Amniotic stem cell (primary cell): ENCODE data around the gene PRKCA.
"Not testable (repeated sequence)": the region's sequence is repeated elsewhere in the genome, so short reads cannot be mapped to it uniquely, and the experiment has no call there.

Experiments used
- DNase-seq: peaks from one replicate; lab custom pipeline; 2025; lab: John Stamatoyannopoulos, UW

Gene PRKCA

GRCh38 chr17:66466106-66466820 lies 163.8 kb downstream of the PRKCA start:
- no peak for DNase-seq

- peak; percentile 94 for DNase-seq
Observed at GRCh38 chr17:66466840-66467367, 164.5 kb downstream of the PRKCA start.

GRCh38 chr17:66467766-66468165 lies 165.4 kb downstream of the PRKCA start:
- DNase-seq = no peak

GRCh38 chr17:66468241-66469087 lies 166.1 kb downstream of the PRKCA start:
- no peak for DNase-seq

- no peak for DNase-seq
Observed at GRCh38 chr17:66469088-66469442, 166.7 kb downstream of the PRKCA start.

GRCh38 chr17:66469461-66469860 lies 167.0 kb downstream of the PRKCA start:
- no peak for DNase-seq

- DNase-seq = no peak
Observed at GRCh38 chr17:66469890-66470289, 167.5 kb downstream of the PRKCA start.

GRCh38 chr17:66472123-66472522 lies 169.7 kb downstream of the PRKCA start:
- DNase-seq = no peak

GRCh38 chr17:66474258-66474657 lies 171.8 kb downstream of the PRKCA start:
- DNase-seq = no peak

GRCh38 chr17:66474806-66475497 lies 172.5 kb downstream of the PRKCA start:
- no peak for DNase-seq

GRCh38 chr17:66476014-66476413 lies 173.6 kb downstream of the PRKCA start:
- DNase-seq = no peak

- no peak for DNase-seq
Observed at GRCh38 chr17:66477615-66478283, 175.3 kb downstream of the PRKCA start.

- not testable (repeated sequence) for DNase-seq
Observed at GRCh38 chr17:66479230-66479889, 176.9 kb downstream of the PRKCA start.

GRCh38 chr17:66480243-66480642 lies 177.8 kb downstream of the PRKCA start:
- DNase-seq = no peak

- DNase-seq = no peak
Observed at GRCh38 chr17:66480802-66481201, 178.4 kb downstream of the PRKCA start.

GRCh38 chr17:66481271-66481670 lies 178.9 kb downstream of the PRKCA start:
- no peak for DNase-seq

- no peak for DNase-seq
Observed at GRCh38 chr17:66483906-66484305, 181.5 kb downstream of the PRKCA start.

GRCh38 chr17:66485309-66485947 lies 183.0 kb downstream of the PRKCA start:
- no peak for DNase-seq

- DNase-seq = no peak
Observed at GRCh38 chr17:66487121-66487520, 184.7 kb downstream of the PRKCA start.

- DNase-seq = no peak
Observed at GRCh38 chr17:66487981-66488468, 185.6 kb downstream of the PRKCA start.

GRCh38 chr17:66488864-66489263 lies 186.5 kb downstream of the PRKCA start:
- no peak for DNase-seq
